Kasumi-1 (cell line): ENCODE data around the gene PDE2A.
A peak's percentile ranks its signal among the peaks of the same experiment; 100 is the strongest.

Experiments used
- DNase-seq, 2 experiments: peaks; one replicate each; lab custom pipeline; 2025; lab: John Stamatoyannopoulos, UW

Gene PDE2A

GRCh38 chr11:72682858-72683243 is 8.6 kb upstream of the PDE2A start:
- no peak for DNase-seq

DNA sequence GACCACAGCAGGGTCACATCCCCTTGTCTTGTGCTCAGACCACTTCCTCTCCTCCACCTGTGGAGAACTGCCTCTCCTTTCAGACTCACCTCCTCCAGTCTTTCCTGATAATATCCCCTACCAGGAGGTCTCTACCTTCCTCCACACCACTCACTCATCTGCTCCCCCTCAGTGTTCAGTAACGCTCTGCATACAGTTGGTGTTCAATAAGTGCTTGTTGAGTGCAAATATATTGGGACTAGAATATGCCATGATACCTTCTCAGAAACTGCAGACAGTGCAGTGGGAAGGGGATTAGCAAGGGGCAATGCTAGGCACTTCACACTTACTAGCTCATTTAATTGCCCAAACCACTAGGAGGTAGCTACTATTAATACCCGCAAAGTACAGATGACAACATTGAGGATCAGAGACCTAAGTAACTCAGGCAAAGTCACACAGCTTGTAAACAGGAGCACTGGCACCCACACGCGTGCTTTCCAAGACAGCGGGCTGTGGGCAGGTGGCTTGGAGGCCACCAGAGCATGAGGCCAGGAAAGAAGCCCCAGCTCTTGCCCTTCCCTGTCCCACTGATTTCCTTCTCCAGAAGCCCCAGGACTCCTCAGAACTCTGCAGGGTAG is 8.1 kb upstream of the PDE2A start:
- no peak for DNase-seq

DNA sequence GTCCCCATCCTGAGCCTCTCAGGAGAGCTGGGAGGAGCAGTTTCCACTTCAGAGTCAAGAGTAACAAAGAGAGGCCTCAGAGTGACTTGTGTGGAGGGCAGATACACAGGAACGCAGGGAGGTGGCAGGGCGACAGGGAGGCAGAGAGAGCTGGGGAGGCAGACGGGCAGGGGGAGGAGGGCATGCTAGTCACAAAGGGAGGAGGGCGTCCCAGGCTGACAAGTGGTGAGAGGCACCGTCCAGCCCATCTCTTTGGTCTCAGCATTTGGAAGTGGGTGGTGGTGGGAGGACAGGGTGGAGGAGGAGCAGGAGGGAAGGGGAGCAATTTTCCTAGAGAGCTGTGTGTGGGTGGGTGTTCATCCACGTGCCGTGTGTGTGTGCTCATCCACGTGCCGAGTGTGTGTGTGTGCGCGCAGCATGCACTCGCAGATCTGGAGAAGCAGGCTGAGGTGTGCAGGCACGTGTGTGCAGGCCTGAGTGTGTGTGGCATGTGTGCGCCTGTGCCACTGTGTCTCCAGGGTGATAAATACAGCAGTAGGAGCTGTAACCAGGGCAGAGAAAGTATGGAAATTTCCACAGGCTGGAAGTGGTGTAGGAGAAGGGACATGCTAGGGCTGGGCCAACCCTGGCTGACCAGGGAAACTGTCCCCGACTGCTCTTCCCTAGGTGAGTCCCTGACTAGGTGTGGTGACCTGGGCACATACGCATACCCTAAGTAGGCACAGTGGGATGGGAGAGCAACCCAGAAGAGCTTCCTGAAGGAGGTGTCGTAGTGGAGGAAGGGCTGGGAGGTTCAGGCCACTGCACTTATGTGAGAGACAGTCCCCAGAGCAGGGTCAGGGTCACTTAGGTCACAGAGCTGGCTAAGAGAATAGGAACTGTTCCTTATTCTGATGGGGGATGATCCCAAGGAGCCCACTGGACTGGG is 7.3 kb upstream of the PDE2A start:
- DNase-seq: no peak

DNA sequence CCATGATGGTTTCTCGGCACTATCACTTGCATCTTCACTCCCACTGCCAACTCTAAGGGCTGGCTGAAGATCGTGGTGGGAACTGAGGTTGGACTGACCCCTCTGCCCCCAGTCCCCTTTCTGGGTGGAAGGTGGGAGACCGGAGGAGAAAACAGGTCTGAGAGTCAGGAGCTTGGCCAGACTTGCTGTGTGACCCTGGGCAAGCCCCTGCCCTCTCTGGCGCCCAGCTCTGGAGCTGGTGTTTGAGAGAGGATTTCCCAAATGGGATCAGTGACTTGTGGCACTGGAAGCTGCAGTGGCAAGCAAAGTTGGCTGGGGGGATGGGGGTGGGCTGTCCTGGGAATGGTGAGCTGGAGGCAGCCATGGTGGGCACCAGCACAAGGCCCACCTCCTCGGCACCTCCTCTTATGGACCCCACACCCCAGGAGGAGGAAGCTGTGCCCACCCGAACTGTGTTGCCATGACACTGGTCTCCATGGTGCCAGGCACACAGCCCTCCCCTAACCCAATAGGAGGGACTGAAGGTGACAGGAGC is 6.5 kb upstream of the PDE2A start:
- no peak for DNase-seq

DNA sequence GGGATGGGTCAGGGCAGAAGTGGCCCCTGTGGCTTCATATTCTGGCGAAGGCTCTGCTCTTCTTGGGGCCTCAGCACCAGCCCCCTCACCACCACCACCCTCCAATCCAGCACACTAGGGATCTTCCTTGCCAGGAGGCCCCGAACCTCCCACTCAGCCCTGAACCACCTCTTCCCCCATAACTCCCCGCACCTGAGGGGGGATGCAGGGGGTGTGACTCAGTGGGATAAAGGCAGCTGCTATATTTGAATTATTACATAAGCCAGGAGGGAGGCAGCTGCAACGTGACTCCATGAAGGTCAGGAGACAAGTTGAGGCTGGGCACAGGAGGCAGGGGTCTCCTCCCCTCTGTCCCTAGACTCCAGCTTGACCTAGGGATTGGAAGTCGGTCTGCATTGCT is 5.6 kb upstream of the PDE2A start:
- DNase-seq: no peak

- no peak for DNase-seq
Observed at GRCh38 chr11:72678524-72678923, 4.3 kb upstream of the PDE2A start.

- DNase-seq: peak; percentile 47 to 61
Observed at GRCh38 chr11:72676861-72677341, 2.7 kb upstream of the PDE2A start.

DNA sequence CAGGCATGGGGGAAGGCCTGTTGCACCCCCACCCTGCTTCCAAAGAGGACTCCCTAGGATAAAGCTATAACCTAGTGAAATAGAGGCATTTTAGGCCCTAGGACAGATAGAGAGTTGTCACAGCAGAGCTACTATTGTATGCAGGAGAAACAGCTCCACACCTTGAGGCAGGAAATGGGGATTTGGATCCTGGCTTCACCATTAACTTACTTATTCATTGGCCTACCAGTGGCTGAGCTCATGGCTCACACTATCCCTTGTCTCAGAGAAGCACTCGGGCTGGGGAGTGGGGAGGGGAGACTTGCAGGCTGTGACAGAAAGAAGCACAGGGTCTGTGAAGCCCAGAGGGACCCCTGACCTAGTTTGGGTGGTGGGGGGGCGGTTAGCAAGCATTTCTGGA is 999 bp upstream of the PDE2A start:
- DNase-seq: no peak

DNA sequence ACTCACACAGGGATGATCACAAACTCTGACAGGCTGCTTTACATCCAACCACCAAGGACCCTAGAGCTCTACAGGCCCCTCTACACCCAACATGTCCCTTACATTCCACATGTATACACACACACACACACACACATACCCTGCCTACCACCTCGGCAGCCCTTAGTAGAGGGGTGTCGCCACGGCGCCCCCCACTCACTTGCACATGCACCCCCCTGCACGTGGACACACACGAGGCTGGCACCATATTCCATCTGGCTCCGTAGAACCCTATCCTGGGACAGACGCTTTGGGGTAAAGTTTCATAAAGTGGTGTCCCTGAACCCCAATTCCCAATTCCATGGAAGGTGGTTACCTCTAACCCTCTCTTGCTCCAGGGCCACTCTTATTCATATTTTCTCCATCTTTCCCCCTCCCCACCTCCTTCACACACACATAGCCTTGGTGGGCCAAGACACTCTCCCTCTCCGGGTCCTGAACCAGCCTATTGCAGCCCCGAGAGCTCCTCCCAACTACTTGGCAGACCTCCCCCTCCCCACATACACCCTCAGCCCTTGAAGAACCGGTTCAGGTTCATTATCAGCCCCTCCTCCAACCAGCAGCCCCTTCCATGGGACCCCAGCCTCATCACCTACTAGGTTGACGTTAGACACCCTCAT is 809 bp downstream of the PDE2A start:
- peak in 1 of 2 experiments; percentile 8 for DNase-seq

DNA sequence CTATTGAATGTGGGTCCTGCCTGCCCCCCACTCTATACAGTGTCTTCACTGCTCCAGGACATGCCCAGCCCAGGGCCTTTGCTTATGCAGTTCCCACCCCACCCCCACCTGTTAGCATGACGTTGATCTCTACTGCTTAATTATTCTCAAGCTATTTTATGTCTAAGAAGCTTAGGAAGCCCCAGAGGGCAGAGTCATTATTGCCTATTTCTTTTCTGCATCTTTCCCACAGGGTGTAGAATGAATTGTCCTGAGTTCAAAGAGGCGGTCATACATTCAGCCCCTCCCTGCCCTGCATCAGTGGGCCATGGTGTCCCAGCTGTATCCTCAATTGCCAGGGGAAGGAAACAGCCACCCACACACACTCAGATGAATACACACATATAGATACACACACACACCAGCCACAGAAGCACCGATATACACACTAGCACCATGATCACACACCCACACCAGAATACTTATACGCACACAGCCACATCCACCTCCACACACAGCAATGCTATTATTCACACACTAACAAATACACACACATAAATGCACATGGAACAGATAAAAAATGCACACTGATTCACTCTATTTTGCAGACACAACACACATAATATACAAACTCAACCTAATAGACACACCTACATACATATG is 1.5 kb downstream of the PDE2A start:
- no peak for DNase-seq

DNA sequence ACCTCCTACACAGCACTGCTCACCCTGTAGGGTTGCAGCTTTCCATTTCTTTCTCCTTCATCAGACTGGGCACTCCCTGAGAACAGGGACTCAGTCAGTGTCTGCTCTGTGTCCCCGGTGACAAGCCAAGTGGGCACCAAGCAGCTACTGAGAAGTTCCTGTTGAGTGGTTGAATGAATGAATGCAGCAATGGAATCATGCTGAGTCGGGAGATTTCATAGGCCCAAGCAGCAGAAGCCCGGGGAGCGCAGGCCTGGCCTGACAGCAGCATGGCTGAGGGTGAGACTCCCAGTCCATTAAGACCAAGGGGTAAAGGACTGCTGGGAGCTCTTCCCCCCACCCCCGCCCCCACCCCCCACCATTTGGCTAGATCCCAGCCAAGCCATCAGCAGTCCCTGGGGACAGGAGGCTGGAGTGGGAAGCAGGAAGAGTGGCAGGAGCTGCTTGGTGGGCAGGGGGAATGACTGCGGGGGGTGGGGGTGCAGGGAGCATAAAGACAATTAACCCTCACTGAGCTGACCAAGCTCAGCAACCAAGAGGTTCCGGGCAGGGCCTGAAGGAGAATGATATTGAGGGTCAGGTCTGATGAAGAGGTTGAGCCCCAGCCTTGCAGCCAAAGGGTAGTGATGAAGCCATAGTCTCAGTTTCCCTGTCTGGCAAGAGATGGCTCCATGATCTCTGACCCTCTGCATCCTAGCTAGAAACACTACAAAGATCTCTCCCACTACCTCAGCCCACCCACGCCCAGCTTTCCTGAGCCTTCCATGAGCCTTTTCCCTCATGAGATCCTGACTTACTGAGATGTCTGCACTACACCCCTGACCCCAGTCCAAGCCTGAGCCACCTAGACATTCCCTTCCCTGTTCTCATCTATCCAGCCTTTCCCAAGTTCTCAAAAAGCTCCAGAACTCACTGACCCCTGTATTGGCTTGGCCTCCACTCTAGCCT is 2.8 kb downstream of the PDE2A start:
- DNase-seq: no peak

DNA sequence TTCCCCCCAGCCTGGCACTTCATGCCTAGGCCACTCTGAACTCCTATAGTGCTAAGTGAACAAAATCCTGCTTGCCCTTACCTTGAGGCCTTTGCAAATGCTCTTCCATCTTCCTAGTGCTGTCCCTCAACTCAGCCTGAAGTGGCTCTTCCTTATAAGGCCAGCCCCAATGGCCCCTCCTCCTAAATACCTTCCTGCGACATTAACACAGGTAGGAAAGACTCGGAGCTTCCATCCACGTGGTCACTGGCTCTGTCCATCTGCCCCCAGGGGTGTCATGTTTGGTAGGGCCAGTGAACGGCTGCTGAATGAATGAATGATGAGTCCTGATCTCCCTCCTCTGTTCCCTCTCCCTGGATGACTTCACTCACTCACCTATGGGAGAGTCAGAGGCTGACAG is 4.2 kb downstream of the PDE2A start:
- no peak for DNase-seq

- no peak for DNase-seq
Observed at GRCh38 chr11:72669527-72669926, 4.7 kb downstream of the PDE2A start.

DNA sequence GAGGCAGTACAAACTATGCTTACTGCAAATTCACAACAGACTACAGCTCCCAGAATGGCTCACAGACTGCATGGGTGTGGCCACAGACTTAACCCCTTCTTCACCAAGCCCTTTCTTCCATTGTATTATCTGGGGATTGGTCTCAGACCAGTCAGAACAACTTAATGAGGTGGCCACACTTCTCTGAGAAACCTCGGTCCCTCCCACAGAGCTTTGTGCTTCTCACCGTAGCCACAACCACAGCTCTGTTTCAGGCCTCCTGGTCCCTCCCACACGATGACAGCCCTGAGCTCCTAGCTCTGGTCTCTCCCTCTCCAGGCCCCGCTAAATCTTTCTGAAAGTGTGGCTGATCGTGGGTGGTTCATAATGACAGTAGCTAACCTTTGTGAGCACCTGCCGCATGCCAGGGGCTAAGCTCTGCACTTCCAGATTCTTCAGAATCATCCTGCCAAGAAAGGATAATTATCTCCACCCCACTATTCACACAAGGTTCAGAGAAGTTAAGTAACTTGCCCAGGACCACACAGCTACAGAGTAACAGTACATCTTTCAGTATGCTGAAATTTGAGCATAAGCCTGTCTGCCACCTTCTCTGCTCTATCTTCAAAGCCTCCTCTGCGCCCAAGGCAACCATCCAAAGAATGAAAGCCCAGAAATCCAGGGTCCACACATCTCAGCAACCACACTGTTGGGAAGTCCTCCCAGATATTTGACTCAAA is 5.4 kb downstream of the PDE2A start:
- no peak for DNase-seq

DNA sequence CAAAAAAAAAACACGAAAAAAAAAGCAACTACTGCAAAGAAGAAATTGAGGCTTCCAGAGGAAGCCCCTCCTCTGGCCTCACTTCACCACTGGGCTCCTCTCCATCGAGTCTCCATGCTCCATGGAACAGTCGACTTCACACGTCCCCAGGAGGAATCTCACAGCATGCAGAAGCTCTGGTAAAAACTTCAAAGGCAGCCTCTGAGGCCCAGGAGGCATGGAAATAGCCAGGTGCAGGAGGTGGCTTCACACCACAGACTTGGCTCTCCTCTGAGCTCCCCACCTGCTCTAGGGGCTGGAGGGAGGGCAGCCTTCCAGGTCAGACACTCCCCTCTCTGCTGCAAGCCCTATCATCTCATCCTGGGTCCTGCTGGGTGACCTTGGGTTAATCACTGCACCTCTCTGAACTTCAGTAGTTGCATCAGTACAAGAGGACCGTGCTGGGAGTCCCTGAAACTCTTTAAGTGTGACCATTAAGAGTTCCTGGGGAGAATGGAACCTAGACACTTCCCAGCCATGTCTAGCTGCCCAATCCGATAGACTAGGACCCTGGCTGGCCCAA is 8.2 kb downstream of the PDE2A start:
- no peak for DNase-seq

DNA sequence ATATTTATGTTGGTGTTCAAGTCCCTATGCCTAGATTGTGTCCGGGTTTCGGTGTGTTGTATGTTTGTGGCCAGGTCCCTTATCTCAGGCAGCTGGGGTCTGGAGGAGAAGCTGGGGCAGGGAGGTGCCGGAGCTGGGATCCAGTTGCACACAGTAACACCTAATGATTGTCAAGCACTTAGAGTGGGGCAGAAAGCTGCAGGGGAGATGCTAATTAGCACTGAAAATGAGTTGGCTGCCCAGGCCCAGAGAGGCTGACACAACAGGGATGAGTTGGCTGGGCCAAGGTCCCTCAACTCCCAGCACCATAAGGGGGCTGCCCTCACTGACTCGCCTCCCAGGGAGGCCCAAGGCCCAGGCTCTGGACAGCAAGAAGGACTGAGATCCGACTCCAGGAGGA is 12.2 kb downstream of the PDE2A start:
- DNase-seq: no peak

GRCh38 chr11:72661486-72661885 is 12.7 kb downstream of the PDE2A start:
- no peak for DNase-seq

DNA sequence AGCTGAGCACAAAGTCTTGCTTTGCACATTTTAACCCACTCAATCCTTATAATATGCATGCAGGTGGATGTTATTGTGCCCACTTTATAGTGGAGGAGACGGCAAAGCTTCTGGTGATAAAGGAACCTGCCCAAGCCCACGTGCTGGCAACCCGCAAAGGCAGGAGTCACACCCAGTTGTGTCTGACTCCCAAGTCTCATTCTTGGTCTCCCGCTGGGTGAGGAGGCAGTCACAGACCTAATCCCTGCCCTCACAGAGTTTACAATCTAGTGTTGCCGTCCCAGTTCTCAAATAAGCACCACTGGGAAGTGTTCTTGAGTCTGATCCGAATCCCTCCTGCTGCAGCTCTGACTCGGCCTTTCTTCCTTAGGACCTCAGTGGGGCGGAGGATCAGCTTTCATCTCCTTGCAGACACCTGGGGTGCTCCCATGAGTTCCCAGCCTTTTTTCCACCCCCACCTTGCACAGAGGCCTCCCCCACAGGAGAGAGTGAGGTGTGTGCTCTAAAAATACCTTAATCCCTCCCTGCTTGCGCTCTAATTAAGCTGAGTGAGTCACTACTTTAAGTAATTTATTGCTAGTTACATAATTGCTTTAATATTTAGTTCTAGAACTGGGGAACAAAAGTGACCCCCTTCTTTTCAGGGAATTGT is 15.1 kb downstream of the PDE2A start:
- DNase-seq: no peak

DNA sequence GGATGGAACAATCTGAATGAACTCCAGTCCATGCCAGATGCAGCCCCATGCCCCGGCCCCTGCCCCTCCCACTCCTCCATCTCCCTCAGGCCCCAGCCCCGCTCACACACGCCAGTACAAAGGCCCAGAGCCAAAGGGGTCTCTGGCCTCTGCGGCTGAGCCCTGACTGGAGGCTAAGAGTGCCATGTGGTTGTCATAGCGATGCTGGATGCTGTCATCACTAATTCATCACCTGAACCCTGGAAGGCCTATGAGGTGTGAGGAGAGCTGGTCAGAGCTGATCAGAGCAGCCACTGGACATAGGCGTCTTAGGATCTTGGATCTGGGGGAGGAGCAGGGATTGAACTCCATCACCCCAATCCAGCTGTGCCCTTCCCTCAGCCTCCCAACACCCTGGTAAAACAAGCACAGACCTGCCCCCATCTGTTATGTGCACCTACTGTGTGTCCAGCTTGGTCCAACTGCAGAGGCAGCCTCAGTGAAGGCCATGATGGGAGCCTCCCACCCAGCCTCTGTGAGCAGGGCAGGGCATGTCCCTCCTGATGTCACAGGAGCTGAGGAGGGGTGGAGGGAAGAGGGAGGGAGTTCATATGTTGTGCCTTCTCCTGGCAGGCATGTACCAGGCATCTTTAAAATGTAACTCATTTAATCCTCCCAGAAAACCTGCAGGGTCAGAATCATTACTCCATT is 16.7 kb downstream of the PDE2A start:
- DNase-seq: no peak
